Cardiac fibroblast (primary cell): Measurements from ENCODE around the gene SPACA6.

Source experiments
- DNase-seq, 2 donors: peaks; one replicate each; pipeline versions ENCODE4 v3.0.0 to v3.0.0-alpha.2; 2010; ENCODE audit warnings: low read depth in 2 of 2
- H3K4me3 ChIP-seq, 2 donors: replicated peaks in 1 of 2; 1 replicate in 1 of 2; 2 replicates in 1 of 2; pipeline ENCODE4 v1.5.1; 2011; ENCODE audit warnings: low read depth in 2 of 2, low read length in 2 of 2, mild to moderate bottlenecking in 2 of 2, moderate library complexity in 1 of 2
- CTCF ChIP-seq: IDR thresholded peaks from one replicate; pipeline ENCODE4 v1.5.1; 2011; ENCODE audit warnings: low read depth, mild to moderate bottlenecking, low read length, inconsistent platforms

Gene SPACA6

GRCh38 chr19:51698296-51698695 lies 5.2 kb downstream of the SPACA6 start:
- peak in 1 of 2 donors; percentile 74 for DNase-seq

GRCh38 chr19:51699170-51699569 lies 6.0 kb downstream of the SPACA6 start:
- H3K4me3 ChIP-seq, result no peak overlapping the region
- no peak for TF ChIP-seq CTCF
- DNase-seq, result no peak

More at GRCh38 chr19:51698296-51698695, 5.2 kb downstream of the SPACA6 start:
- no peak overlapping the region for H3K4me3 ChIP-seq
- TF ChIP-seq CTCF, result no peak

GRCh38 chr19:51701468-51702100 lies 8.5 kb downstream of the SPACA6 start:
- TF ChIP-seq CTCF, result no peak
- no peak overlapping the region for H3K4me3 ChIP-seq
- DNase-seq, result no peak

GRCh38 chr19:51702103-51702824 lies 9.1 kb downstream of the SPACA6 start:
- DNase-seq, result peak; percentile 60 to 78
- TF ChIP-seq CTCF, result no peak

GRCh38 chr19:51702825-51703574 lies 9.9 kb downstream of the SPACA6 start:
- DNase-seq, result no peak
- H3K4me3 ChIP-seq, result no peak overlapping the region
- TF ChIP-seq CTCF, result no peak

More at GRCh38 chr19:51702103-51702824, 9.1 kb downstream of the SPACA6 start:
- H3K4me3 ChIP-seq, result no peak overlapping the region

- peak overlapping the region; percentile 57 to 59 for H3K4me3 ChIP-seq
These were observed 10.7 kb downstream of the SPACA6 start for GRCh38 chr19:51703575-51704515.

More at GRCh38 chr19:51703575-51704515, 10.7 kb downstream of the SPACA6 start:
- peak; percentile 40 for TF ChIP-seq CTCF
- peak; percentile 92 to 97 for DNase-seq
